Activated CD4-positive, alpha-beta T cell treated with anti-CD3 and anti-CD28 coated beads for 4 hours (primary cell): Measurements from ENCODE around the gene ST3GAL5.

ENCODE experiments used
- DNase-seq, 2 donors: peaks; one replicate each; pipeline ENCODE4 v3.0.0-alpha.2; 2020

Gene ST3GAL5

GRCh38 chr2:85865539-85866164 is 23.1 kb downstream of the ST3GAL5 start:
- no peak for DNase-seq

- DNase-seq: no peak
Observed at GRCh38 chr2:85864654-85865053, 24.1 kb downstream of the ST3GAL5 start.

GRCh38 chr2:85862426-85862825 is 26.4 kb downstream of the ST3GAL5 start:
- DNase-seq: peak; percentile 22 to 30

- no peak for DNase-seq
Observed at GRCh38 chr2:85861650-85862049, 27.1 kb downstream of the ST3GAL5 start.

GRCh38 chr2:85861180-85861579 is 27.6 kb downstream of the ST3GAL5 start:
- no peak for DNase-seq

GRCh38 chr2:85858841-85859240 is 29.9 kb downstream of the ST3GAL5 start:
- DNase-seq: no peak

GRCh38 chr2:85854897-85855296 is 33.9 kb downstream of the ST3GAL5 start:
- no peak for DNase-seq

- no peak for DNase-seq
Observed at GRCh38 chr2:85854166-85854509, 34.7 kb downstream of the ST3GAL5 start.

GRCh38 chr2:85853499-85854165 is 35.2 kb downstream of the ST3GAL5 start:
- peak in 1 of 2 donors; percentile 16 for DNase-seq

- peak; percentile 56 to 60 for DNase-seq
Observed at GRCh38 chr2:85852937-85853498, 35.8 kb downstream of the ST3GAL5 start.

- no peak for DNase-seq
Observed at GRCh38 chr2:85852152-85852840, 36.5 kb downstream of the ST3GAL5 start.

GRCh38 chr2:85851253-85852151 is 37.3 kb downstream of the ST3GAL5 start:
- peak in 1 of 2 donors; percentile 36 for DNase-seq

GRCh38 chr2:85850451-85850850 is 38.3 kb downstream of the ST3GAL5 start:
- DNase-seq: no peak

GRCh38 chr2:85847051-85847588 is 41.7 kb downstream of the ST3GAL5 start:
- no peak for DNase-seq

- DNase-seq: no peak
Observed at GRCh38 chr2:85846411-85846810, 42.4 kb downstream of the ST3GAL5 start.

GRCh38 chr2:85844486-85844885 is 44.3 kb downstream of the ST3GAL5 start:
- no peak for DNase-seq

- no peak for DNase-seq
Observed at GRCh38 chr2:85843543-85843942, 45.2 kb downstream of the ST3GAL5 start.

GRCh38 chr2:85840091-85840490 is 48.7 kb downstream of the ST3GAL5 start:
- DNase-seq: no peak

GRCh38 chr2:85839461-85839860 is 49.3 kb downstream of the ST3GAL5 start:
- DNase-seq: no peak

GRCh38 chr2:85838641-85839040 is 50.1 kb downstream of the ST3GAL5 start:
- no peak for DNase-seq

GRCh38 chr2:85838181-85838580 is 50.6 kb downstream of the ST3GAL5 start:
- DNase-seq: no peak

- no peak for DNase-seq
Observed at GRCh38 chr2:85834466-85834865, 54.3 kb downstream of the ST3GAL5 start.

- DNase-seq: no peak
Observed at GRCh38 chr2:85831735-85832134, 57.1 kb downstream of the ST3GAL5 start.
